GM21717 (cell line): ENCODE measurements around the gene BMP7.
"Not testable (repeated sequence)": the region's sequence is repeated elsewhere in the genome, so short reads cannot be mapped to it uniquely, and the experiment has no call there.

Experiments
- ATAC-seq: cut with Tn5 transposase; IDR thresholded peaks from one replicate; pipeline ENCODE4 v1.9.1; 2021; ENCODE audit warnings: mild to moderate bottlenecking, moderate library complexity; ENCODE audit not compliant: unreplicated experiment

Gene BMP7

GRCh38 chr20:57251344-57251743 lies 15.1 kb downstream of the BMP7 start:
- no peak for ATAC-seq

- no peak for ATAC-seq
Observed at GRCh38 chr20:57250607-57251343, 15.7 kb downstream of the BMP7 start.

GRCh38 chr20:57249772-57250171 lies 16.7 kb downstream of the BMP7 start:
- ATAC-seq, result no peak

- no peak for ATAC-seq
Observed at GRCh38 chr20:57249073-57249472, 17.4 kb downstream of the BMP7 start.

- no peak for ATAC-seq
Observed at GRCh38 chr20:57248132-57248797, 18.2 kb downstream of the BMP7 start.

GRCh38 chr20:57247292-57247965 lies 19.0 kb downstream of the BMP7 start:
- no peak for ATAC-seq

- no peak for ATAC-seq
Observed at GRCh38 chr20:57245997-57246396, 20.4 kb downstream of the BMP7 start.

- no peak for ATAC-seq
Observed at GRCh38 chr20:57244627-57245214, 21.7 kb downstream of the BMP7 start.

DNA sequence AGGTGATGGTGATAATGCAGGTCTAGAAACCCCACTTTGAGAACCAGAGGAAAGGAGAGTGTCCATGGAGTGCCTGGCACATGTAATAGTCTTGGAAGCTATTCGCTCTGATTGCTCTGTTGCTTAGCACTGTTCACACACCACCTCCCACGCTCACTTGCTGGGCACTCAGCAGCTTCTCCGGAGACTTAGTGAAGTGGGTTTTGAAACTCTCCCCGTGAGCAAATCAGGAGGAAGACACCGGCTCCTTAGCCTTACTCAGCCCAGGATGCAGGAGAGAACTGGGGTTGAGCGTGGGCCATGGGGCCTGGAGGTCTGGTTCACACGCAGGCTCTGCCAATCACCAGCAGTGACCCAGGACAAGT lies 22.2 kb downstream of the BMP7 start:
- no peak for ATAC-seq

- no peak for ATAC-seq
Observed at GRCh38 chr20:57243480-57244220, 22.8 kb downstream of the BMP7 start.

GRCh38 chr20:57242414-57242813 lies 24.0 kb downstream of the BMP7 start:
- ATAC-seq, result no peak

DNA sequence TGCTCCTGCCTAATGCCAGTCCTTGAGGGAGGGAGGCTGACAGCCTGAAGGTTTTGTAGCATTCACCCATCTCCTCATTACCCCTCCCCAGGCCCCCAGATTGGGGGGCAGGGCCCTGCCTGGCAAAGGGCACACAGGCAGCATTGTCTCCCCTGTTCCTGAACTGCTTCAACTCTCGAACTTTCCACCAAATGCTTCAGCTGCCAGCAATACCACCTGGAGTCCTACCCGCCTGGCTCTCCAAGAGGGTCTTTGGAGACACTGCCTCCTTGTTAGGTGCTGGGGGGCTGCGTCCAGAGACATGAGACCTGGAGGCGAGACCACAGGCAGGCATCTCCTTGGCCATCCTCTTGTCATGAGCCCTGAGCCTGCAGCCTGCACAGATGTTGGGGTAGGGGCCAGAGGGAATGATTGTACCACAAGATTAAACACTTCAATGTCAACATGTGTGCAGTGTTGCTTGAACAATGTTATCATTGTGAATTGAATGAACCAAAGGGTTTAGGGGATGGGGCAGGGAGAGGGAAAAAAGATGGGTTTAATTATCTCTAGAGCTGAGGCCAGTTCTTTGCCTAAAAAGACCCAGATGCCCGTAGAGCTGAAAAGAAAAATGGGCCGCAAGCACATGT lies 25.0 kb downstream of the BMP7 start:
- no peak for ATAC-seq

GRCh38 chr20:57240581-57241362 lies 25.7 kb downstream of the BMP7 start:
- ATAC-seq, result no peak

GRCh38 chr20:57239725-57240124 lies 26.7 kb downstream of the BMP7 start:
- ATAC-seq, result not testable (repeated sequence)

DNA sequence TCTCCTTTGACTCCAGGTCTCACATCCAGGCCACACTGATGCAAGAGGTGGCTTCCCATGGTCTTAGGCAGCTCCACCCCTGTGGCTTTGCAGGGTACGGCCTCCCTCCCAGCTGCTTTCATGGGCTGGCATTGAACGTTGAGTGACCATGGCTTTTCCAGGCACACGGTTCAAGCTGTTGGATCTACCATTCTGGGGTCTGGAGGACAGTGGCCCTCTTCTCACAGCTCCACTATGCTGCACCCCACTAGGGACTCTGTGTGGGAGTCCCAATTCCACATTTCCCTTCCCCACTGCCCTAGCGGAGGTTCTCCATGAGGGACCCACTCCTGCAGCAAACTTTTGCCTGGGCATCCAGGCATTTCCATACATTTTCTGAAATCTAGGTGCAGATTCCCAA lies 27.1 kb downstream of the BMP7 start:
- not testable (repeated sequence) for ATAC-seq

DNA sequence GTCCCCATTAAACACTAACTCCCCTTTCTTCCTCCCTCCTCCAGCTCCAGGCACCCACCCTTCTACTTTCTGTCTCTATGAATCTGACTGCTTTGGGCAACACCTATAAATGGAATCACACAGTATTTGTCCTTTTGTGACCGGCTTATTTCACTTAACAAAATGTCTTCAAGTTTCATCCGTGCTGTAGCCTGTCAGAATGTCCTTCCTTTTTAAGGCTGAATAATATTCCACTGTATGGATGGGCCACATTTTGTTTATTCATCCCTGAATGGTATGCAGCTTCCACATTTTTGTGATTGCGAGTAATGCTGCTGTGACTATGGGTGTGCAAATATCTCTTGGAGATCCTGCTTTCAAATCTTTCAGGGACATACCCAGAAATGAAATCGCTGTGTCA lies 28.4 kb downstream of the BMP7 start:
- ATAC-seq, result no peak

- no peak for ATAC-seq
Observed at GRCh38 chr20:57237585-57237953, 28.9 kb downstream of the BMP7 start.

DNA sequence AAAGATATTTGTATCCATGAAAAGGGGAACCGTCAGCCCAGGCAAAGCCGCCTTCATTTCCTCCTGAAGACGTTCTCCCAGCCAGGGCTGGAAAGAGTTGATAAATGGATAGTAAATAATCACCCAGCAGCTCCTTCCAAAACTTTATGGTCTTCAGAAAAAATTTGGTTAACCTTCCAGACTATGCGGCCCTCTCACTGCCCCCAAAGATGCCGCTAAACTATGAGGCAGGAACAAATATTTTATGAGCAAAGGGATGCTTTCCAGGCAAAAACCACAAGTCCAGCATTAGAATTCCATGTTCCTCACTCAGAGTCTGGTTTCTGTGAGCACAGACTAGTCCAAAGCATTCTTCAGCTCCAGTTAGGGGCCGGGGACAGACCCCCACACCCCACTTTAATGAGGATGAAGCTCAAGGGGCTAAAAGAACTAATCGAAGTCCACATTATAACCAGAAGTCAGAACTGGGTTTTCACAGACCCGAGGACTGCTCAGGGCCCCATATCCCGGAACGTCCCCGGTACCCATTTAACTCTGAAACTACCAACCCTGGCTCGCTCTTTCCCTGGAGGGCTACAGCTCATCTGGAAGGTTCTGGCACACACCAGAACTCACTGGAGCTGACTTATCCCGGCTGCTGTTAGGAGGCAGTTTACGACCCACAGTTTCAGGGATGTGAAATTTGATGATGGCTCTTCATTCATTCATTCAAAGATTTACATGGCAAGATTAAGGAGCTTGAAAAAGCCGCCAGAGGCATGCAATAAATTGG lies 29.4 kb downstream of the BMP7 start:
- no peak for ATAC-seq
